ENCODE data around the gene EXOC4. TPM values are rescaled to one million over a fixed set of nuclear protein-coding genes. Genes with fewer than 3 reads are reported as not detected.

The EXOC4 gene
- total and polyA plus RNA-seq, 2 donors (not counting 3 experiments of a cell fraction or from before 2014, with no cell fraction given): 20.3 to 73.1 TPM

DNA sequence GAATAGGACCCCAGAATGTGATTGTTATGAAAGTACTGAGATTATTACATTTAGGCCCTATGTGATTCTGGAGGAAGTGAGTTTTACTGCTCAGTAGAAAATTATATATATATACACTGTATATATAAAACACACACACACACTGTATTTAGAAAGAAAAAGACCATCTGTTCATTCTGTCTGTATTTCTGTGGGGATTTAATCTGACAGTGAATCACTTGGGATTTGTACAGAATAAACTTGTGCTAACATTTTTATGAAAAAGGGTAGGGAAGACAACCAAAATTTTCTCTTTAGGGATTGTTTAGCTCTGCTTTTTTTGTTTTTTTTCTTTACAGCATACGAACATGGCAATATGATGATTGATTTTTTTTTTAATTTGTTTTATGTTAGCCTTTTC lies 142.7 kb downstream of the EXOC4 start:
- dilution Hi-C loops (cut with MboI; ENCODE audit: extremely low pct_ligation_motif_present, low sequenced_read_pairs): no loop called here
- H3K79me2 ChIP-seq (ENCODE audit: control insufficient read depth, insufficient read depth, low read length): no peaks in the 10 kb centered on the region

GRCh38 chr7:133398506-133398905 lies 145.6 kb downstream of the EXOC4 start:
- FAIRE-seq (no peak), DNase-seq (ENCODE audit: low read depth, low spot score) (no peak)
- ChIA-PET POLR2A (no interaction called here), CTCF (no interaction called here)
- no peaks in the 10 kb centered on the region for H3K9me3 ChIP-seq (replicated peaks; ENCODE audit: control insufficient read depth, insufficient read depth, low read length)
- H3K79me2 ChIP-seq (ENCODE audit: control insufficient read depth, insufficient read depth, low read length): no peaks in the 10 kb centered on the region
- H3K27me3 ChIP-seq (ENCODE audit: control insufficient read depth in 2 of 2, insufficient read depth in 2 of 2, low read length in 2 of 2): no peaks in the 10 kb centered on the region
- H3K4me2 ChIP-seq (ENCODE audit: insufficient read depth, low read length): no peak overlapping the region
- H3K9ac ChIP-seq (replicated peaks; ENCODE audit: extremely low read depth, insufficient read depth, low read length): no peak overlapping the region
- BruUV-seq (replicated peaks): no TSS peak
- dilution Hi-C loops (cut with MboI; ENCODE audit: extremely low pct_ligation_motif_present, low sequenced_read_pairs): no loop called here
- H2AFZ ChIP-seq (ENCODE audit: low read depth, low read length): no peak overlapping the region
- no peak for TF ChIP-seq JUN (IDR thresholded peaks at IDR 0.05; ENCODE audit: borderline replicate concordance, insufficient read depth, insufficient read length, low read depth)
- no peak for TF ChIP-seq FOS (IDR thresholded peaks at IDR 0.05; ENCODE audit: borderline replicate concordance, insufficient read depth, low read length)
- TF ChIP-seq EZH2 (IDR thresholded peaks at IDR 0.05; ENCODE audit: borderline replicate concordance, low read depth, low read length, severe bottlenecking): no peak
- TF ChIP-seq MYC (IDR thresholded peaks at IDR 0.05; ENCODE audit: low read depth, low read length): no peak
- TF ChIP-seq POLR2A (IDR thresholded peaks at IDR 0.05; ENCODE audit: low read depth, low read length): no peak
- TF ChIP-seq, protein P1, sequence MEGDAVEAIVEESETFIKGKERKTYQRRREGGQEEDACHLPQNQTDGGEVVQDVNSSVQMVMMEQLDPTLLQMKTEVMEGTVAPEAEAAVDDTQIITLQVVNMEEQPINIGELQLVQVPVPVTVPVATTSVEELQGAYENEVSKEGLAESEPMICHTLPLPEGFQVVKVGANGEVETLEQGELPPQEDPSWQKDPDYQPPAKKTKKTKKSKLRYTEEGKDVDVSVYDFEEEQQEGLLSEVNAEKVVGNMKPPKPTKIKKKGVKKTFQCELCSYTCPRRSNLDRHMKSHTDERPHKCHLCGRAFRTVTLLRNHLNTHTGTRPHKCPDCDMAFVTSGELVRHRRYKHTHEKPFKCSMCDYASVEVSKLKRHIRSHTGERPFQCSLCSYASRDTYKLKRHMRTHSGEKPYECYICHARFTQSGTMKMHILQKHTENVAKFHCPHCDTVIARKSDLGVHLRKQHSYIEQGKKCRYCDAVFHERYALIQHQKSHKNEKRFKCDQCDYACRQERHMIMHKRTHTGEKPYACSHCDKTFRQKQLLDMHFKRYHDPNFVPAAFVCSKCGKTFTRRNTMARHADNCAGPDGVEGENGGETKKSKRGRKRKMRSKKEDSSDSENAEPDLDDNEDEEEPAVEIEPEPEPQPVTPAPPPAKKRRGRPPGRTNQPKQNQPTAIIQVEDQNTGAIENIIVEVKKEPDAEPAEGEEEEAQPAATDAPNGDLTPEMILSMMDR (IDR thresholded peaks at IDR 0.05; ENCODE audit: extremely low read depth in 1 of 2, insufficient read depth in 1 of 2, low read depth in 1 of 2, low read length in 2 of 2): no peak
- TF ChIP-seq, protein P2, sequence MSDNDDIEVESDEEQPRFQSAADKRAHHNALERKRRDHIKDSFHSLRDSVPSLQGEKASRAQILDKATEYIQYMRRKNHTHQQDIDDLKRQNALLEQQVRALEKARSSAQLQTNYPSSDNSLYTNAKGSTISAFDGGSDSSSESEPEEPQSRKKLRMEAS (IDR thresholded peaks at IDR 0.05; ENCODE audit: insufficient read depth, insufficient read length): no peak
- TF ChIP-seq POLR2AphosphoS5 (IDR thresholded peaks at IDR 0.05; ENCODE audit: insufficient read depth, low read depth, low read length): no peak
- TF ChIP-seq GATA2 (IDR thresholded peaks at IDR 0.05; ENCODE audit: insufficient read depth, insufficient read length, low read depth, low read length): no peak
- no peaks in the 10 kb centered on the region for H3K4me1 ChIP-seq (ENCODE audit: control insufficient read depth, extremely low read depth, insufficient read depth, low read length)
- no peak overlapping the region for H3K4me3 ChIP-seq (replicated peaks in 1 of 3; ENCODE audit: insufficient read depth in 1 of 3, low read depth in 1 of 3, low read length in 3 of 3)
- H3K9me1 ChIP-seq (replicated peaks; ENCODE audit: control insufficient read depth, extremely low read depth, insufficient read depth, low read length): no peaks in the 10 kb centered on the region
- intact Hi-C loops (cut with micrococcal nuclease): no loop called here
- H3K27ac ChIP-seq (ENCODE audit: insufficient read depth, low read depth, low read length): no peak overlapping the region
- no peaks in the 10 kb centered on the region for H3K36me3 ChIP-seq (ENCODE audit: control insufficient read depth in 2 of 2, extremely low read depth in 1 of 2, insufficient read depth in 2 of 2, low read length in 2 of 2)
- H4K20me1 ChIP-seq (replicated peaks; ENCODE audit: control insufficient read depth, extremely low read depth, insufficient read depth, low read length): no peaks in the 10 kb centered on the region

More for the DNA sequence above, 142.7 kb downstream of the EXOC4 start:
- FAIRE-seq (no peak), DNase-seq (ENCODE audit: low read depth, low spot score) (no peak)
- H3K9ac ChIP-seq (replicated peaks; ENCODE audit: extremely low read depth, insufficient read depth, low read length): no peak overlapping the region
- no peak overlapping the region for H3K4me2 ChIP-seq (ENCODE audit: insufficient read depth, low read length)
- no peaks in the 10 kb centered on the region for H3K4me1 ChIP-seq (ENCODE audit: control insufficient read depth, extremely low read depth, insufficient read depth, low read length)
- H4K20me1 ChIP-seq (replicated peaks; ENCODE audit: control insufficient read depth, extremely low read depth, insufficient read depth, low read length): no peaks in the 10 kb centered on the region
- no peak overlapping the region for H3K4me3 ChIP-seq (replicated peaks in 1 of 3; ENCODE audit: insufficient read depth in 1 of 3, low read depth in 1 of 3, low read length in 3 of 3)
- no peak for TF ChIP-seq POLR2A (IDR thresholded peaks at IDR 0.05; ENCODE audit: low read depth, low read length)
- no peak for TF ChIP-seq MYC (IDR thresholded peaks at IDR 0.05; ENCODE audit: low read depth, low read length)
- TF ChIP-seq EZH2 (IDR thresholded peaks at IDR 0.05; ENCODE audit: borderline replicate concordance, low read depth, low read length, severe bottlenecking): no peak
- TF ChIP-seq, protein P2 (IDR thresholded peaks at IDR 0.05; ENCODE audit: insufficient read depth, insufficient read length): no peak
- no peak for TF ChIP-seq POLR2AphosphoS5 (IDR thresholded peaks at IDR 0.05; ENCODE audit: insufficient read depth, low read depth, low read length)
- TF ChIP-seq GATA2 (IDR thresholded peaks at IDR 0.05; ENCODE audit: insufficient read depth, insufficient read length, low read depth, low read length): no peak
- H2AFZ ChIP-seq (ENCODE audit: low read depth, low read length): no peak overlapping the region
- H3K36me3 ChIP-seq (ENCODE audit: control insufficient read depth in 2 of 2, extremely low read depth in 1 of 2, insufficient read depth in 2 of 2, low read length in 2 of 2): no peaks in the 10 kb centered on the region
- H3K9me1 ChIP-seq (replicated peaks; ENCODE audit: control insufficient read depth, extremely low read depth, insufficient read depth, low read length): no peaks in the 10 kb centered on the region
- H3K27ac ChIP-seq (ENCODE audit: insufficient read depth, low read depth, low read length): no peak overlapping the region
- ChIA-PET POLR2A (no interaction called here), CTCF (interaction anchor here (1.7 kb wide), 1 partner anchor 14 kb away, joined by 4 read pairs; no protein-coding TSS in a partner anchor)
- intact Hi-C loops (cut with micrococcal nuclease): no loop called here
- BruUV-seq (replicated peaks): no TSS peak
- no peaks in the 10 kb centered on the region for H3K27me3 ChIP-seq (ENCODE audit: control insufficient read depth in 2 of 2, insufficient read depth in 2 of 2, low read length in 2 of 2)
- no peaks in the 10 kb centered on the region for H3K9me3 ChIP-seq (replicated peaks; ENCODE audit: control insufficient read depth, insufficient read depth, low read length)
